GM19193 (cell line): ENCODE measurements around the gene NOD1.

Source experiments
- POLR2A ChIP-seq: IDR thresholded peaks from 4 replicates; pipeline ENCODE4 v1.6.1; 2011; ENCODE audit not compliant: insufficient read depth, insufficient read length; ENCODE audit errors: extremely low read depth

Gene NOD1

GRCh38 chr7:30380294-30380693 lies 98.3 kb downstream of the NOD1 start:
- no peak for TF ChIP-seq POLR2A

GRCh38 chr7:30379741-30380140 lies 98.8 kb downstream of the NOD1 start:
- TF ChIP-seq POLR2A = no peak

GRCh38 chr7:30379131-30379530 lies 99.5 kb downstream of the NOD1 start:
- no peak for TF ChIP-seq POLR2A

- TF ChIP-seq POLR2A = no peak
These were observed 100.3 kb downstream of the NOD1 start for GRCh38 chr7:30378275-30378674.
